OCI-LY1 (cell line): Measurements from ENCODE around the gene WFDC12.

Source experiments
- H2AFZ ChIP-seq: fragments of 200-600 bp; sonication (generic), shearing (Covaris generic); 2 replicates; pipeline ENCODE4 v1.6.0; 2014; ENCODE audit warnings: antibody characterized with exemption, mild to moderate bottlenecking, low read length
- H3F3A ChIP-seq: fragments of 200-600 bp; sonication (generic), shearing (Covaris generic); 2 replicates; pipeline ENCODE4 v1.6.0; 2014; ENCODE audit warnings: mild to moderate bottlenecking, antibody characterized with exemption, low read length, moderate library complexity; ENCODE audit not compliant: insufficient read depth
- H3K27ac ChIP-seq: fragments of 200-600 bp; sonication (generic); 2 replicates; pipeline ENCODE4 v1.5.1; 2014; ENCODE audit warnings: low read length, mixed run types, mild to moderate bottlenecking, low read depth; ENCODE audit not compliant: poor library complexity, severe bottlenecking
- H3K27me3 ChIP-seq: fragments of 200-600 bp; sonication (generic); 2 replicates; pipeline ENCODE4 v1.6.0; 2014; ENCODE audit warnings: antibody characterized with exemption, mild to moderate bottlenecking, low read length, moderate library complexity; ENCODE audit not compliant: insufficient read depth
- H3K36me3 ChIP-seq: fragments of 200-600 bp; sonication (generic); 2 replicates; pipeline ENCODE4 v1.6.1; 2014; ENCODE audit warnings: mild to moderate bottlenecking, antibody characterized with exemption, low read length, moderate library complexity, mixed read lengths; ENCODE audit not compliant: insufficient read depth
- H3K4me1 ChIP-seq: fragments of 200-600 bp; sonication (generic); 2 replicates; pipeline ENCODE4 v1.5.1; 2014; ENCODE audit warnings: mild to moderate bottlenecking, low read length, moderate library complexity; ENCODE audit not compliant: insufficient read depth, severe bottlenecking
- H3K4me2 ChIP-seq: fragments of 200-600 bp; sonication (generic), shearing (Covaris generic); 2 replicates; pipeline ENCODE4 v1.6.1; 2014; ENCODE audit warnings: low read length
- H3K4me3 ChIP-seq: fragments of 200-600 bp; sonication (generic); 2 replicates; pipeline ENCODE4 v1.5.1; 2014; ENCODE audit warnings: low read length, low read depth, mild to moderate bottlenecking, mixed read lengths; ENCODE audit not compliant: poor library complexity, severe bottlenecking
- H3K79me2 ChIP-seq: fragments of 200-600 bp; shearing (Covaris generic); 2 replicates; pipeline ENCODE4 v1.6.1; 2016; ENCODE audit warnings: mixed run types, low read length, mixed read lengths; ENCODE audit not compliant: insufficient read depth
- H3K9ac ChIP-seq: fragments of 200-600 bp; sonication (generic), shearing (Covaris generic); 2 replicates; pipeline ENCODE4 v1.6.1; 2014; ENCODE audit warnings: mild to moderate bottlenecking, low read length, mixed read lengths
- H3K9me2 ChIP-seq: fragments of 200-600 bp; sonication (generic), shearing (Covaris generic); 2 replicates; pipeline ENCODE4 v1.6.1; 2014; ENCODE audit warnings: low read depth, mild to moderate bottlenecking, low read length, mixed read lengths
- H3K9me3 ChIP-seq: fragments of 200-600 bp; shearing (Covaris generic); 2 replicates; pipeline ENCODE4 v1.6.1; 2014; ENCODE audit warnings: low read length, mixed read lengths
- H4K20me1 ChIP-seq: fragments of 200-600 bp; sonication (generic), shearing (Covaris generic); 2 replicates; pipeline ENCODE4 v1.6.0; 2016; ENCODE audit warnings: mild to moderate bottlenecking, low read length; ENCODE audit not compliant: insufficient read depth
- CTCF ChIP-seq: fragments of 200-600 bp; sonication (generic), shearing (Covaris generic); IDR thresholded peaks from 2 replicates; pipeline ENCODE4 v1.5.1; 2017; ENCODE audit warnings: mild to moderate bottlenecking, antibody characterized with exemption, low read length, moderate library complexity, mixed read lengths
- EZH2 ChIP-seq: fragments of 200-600 bp; sonication (generic), shearing (Covaris generic); IDR thresholded peaks from 2 replicates; pipeline ENCODE4 v1.8.0; 2017; ENCODE audit warnings: borderline replicate concordance, mixed run types, mild to moderate bottlenecking, antibody characterized with exemption, low read length, moderate library complexity, mixed read lengths

WFDC12 gene

DNA sequence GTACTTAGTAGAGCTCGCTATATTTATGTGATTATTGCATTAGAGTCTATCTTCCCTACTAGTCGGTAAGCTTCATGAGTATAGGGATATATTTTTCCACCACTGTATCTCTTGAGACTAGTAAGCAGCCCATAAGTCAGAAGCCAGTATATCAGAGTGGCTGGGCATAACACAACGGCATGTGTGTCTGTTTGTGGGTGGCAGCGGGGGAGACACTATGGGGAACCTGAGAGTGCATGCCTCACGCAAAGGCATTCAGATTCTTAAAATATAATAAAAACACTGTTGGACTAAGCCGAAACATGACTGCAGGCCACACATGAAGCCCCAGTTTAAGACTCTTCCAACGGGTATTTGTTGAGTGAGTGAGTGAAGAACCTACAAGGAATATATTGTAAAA is 31.4 kb downstream of the WFDC12 start:
- H3K4me1 ChIP-seq: no peaks in the 10 kb centered on the region
- TF ChIP-seq CTCF: no peak
- no peak for TF ChIP-seq EZH2

GRCh38 chr20:45091366-45091765 is 32.9 kb downstream of the WFDC12 start:
- Histone ChIP-seq H3K4me3 (no peak overlapping the region), H3K4me1 (no peaks in the 10 kb centered on the region), H3K36me3 (no peaks in the 10 kb centered on the region), H3F3A (no peaks in the 10 kb centered on the region), H3K9me3 (no peaks in the 10 kb centered on the region), H3K27ac (no peak overlapping the region), H3K27me3 (no peaks in the 10 kb centered on the region), H3K4me2 (no peak overlapping the region), H4K20me1 (no peaks in the 10 kb centered on the region), H3K9ac (no peak overlapping the region), H3K79me2 (no peaks in the 10 kb centered on the region), H2AFZ (no peak overlapping the region), H3K9me2 (no peaks in the 10 kb centered on the region)
- TF ChIP-seq CTCF: no peak
- no peak for TF ChIP-seq EZH2

More for the DNA sequence above, 31.4 kb downstream of the WFDC12 start:
- no peaks in the 10 kb centered on the region for H3F3A ChIP-seq
- no peak overlapping the region for H3K27ac ChIP-seq
- no peaks in the 10 kb centered on the region for H3K36me3 ChIP-seq
- no peaks in the 10 kb centered on the region for H3K9me3 ChIP-seq
- H3K4me2 ChIP-seq: no peak overlapping the region
- no peaks in the 10 kb centered on the region for H3K27me3 ChIP-seq
- no peaks in the 10 kb centered on the region for H4K20me1 ChIP-seq
- H2AFZ ChIP-seq: no peak overlapping the region
- H3K79me2 ChIP-seq: no peaks in the 10 kb centered on the region
- H3K4me3 ChIP-seq: no peak overlapping the region
- no peaks in the 10 kb centered on the region for H3K9me2 ChIP-seq
- no peak overlapping the region for H3K9ac ChIP-seq

DNA sequence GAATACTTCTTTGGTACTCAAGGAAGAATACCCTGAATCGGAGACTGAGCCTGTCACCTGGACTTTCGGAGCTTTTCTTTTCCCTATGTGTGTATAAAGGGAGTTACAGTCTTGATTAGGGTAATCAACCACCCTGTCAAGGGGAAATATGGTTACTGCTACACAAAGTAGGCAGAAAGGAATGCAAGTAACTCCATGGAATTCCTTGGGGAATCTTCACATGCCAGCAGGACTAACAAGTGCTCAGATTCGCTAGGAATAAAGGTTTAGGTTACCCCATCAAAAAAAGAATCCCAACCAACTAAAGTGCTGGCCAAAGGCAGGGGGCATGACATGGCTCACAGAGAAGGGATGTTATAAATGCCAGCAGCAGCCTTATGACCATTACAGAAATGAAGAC is 33.8 kb downstream of the WFDC12 start:
- H3F3A ChIP-seq: no peaks in the 10 kb centered on the region
- H3K79me2 ChIP-seq: no peaks in the 10 kb centered on the region
- H3K9me3 ChIP-seq: no peaks in the 10 kb centered on the region
- H3K27me3 ChIP-seq: no peaks in the 10 kb centered on the region
- no peak overlapping the region for H2AFZ ChIP-seq
- H3K4me2 ChIP-seq: no peak overlapping the region
- H3K9ac ChIP-seq: no peak overlapping the region
- H3K4me3 ChIP-seq: no peak overlapping the region
- TF ChIP-seq EZH2: no peak
- no peak for TF ChIP-seq CTCF
- H3K9me2 ChIP-seq: no peaks in the 10 kb centered on the region
- H3K4me1 ChIP-seq: no peaks in the 10 kb centered on the region
- H3K36me3 ChIP-seq: peaks cover 7% of the 10 kb centered on the region; the same call in 1 of the 2 replicates
- H3K27ac ChIP-seq: no peak overlapping the region
- H4K20me1 ChIP-seq: no peaks in the 10 kb centered on the region
